Neural progenitor cell (in vitro differentiated cells): Measurements from ENCODE around the gene SDK1.

Experiments
- CTCF ChIP-seq: fragments of 200-600 bp; sonication (generic); IDR thresholded peaks from 2 replicates; pipeline ENCODE4 v1.5.1; 2017; ENCODE audit warnings: antibody characterized with exemption, mild to moderate bottlenecking
- EZH2 ChIP-seq: fragments of 200-600 bp; sonication (generic); IDR thresholded peaks from 2 replicates; pipeline ENCODE4 v1.6.1; 2017; ENCODE audit warnings: antibody characterized with exemption, mild to moderate bottlenecking, moderate library complexity
- EZH2phosphoT487 ChIP-seq: fragments of 200-600 bp; sonication (generic); IDR thresholded peaks from 2 replicates; pipeline ENCODE4 v1.6.1; 2017; ENCODE audit warnings: antibody characterized with exemption

DNA sequence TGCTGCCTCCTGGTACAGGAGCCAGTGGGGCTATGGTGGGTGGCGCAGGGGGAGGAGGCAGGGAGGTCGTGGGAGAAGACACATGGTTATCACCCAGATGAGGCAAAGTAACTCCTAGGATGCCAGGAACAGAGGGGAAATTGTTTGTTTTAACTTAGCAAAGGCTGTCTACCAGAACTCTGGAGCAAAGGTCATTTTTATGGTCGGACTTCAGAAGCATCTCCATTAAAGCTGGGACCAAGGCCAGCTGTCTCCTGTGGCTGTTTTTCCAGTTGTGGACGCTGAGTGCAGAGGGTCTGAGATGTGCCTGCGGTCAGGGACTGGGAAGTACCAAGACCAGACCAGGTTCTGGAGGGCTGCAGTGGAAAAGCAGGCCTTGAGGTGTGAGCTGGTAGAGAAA lies 855.1 kb downstream of the SDK1 start:
- no peak for TF ChIP-seq EZH2
- no peak for TF ChIP-seq CTCF
- no peak for TF ChIP-seq EZH2phosphoT487
